ENCODE measurements around the gene ZMYM3. TPM values are rescaled to one million over a fixed set of nuclear protein-coding genes. Genes with fewer than 3 reads are reported as not detected.

Gene ZMYM3
- total and polyA plus RNA-seq, 2 experiments from 2014 or later: 15.1 to 26.2 TPM

DNA sequence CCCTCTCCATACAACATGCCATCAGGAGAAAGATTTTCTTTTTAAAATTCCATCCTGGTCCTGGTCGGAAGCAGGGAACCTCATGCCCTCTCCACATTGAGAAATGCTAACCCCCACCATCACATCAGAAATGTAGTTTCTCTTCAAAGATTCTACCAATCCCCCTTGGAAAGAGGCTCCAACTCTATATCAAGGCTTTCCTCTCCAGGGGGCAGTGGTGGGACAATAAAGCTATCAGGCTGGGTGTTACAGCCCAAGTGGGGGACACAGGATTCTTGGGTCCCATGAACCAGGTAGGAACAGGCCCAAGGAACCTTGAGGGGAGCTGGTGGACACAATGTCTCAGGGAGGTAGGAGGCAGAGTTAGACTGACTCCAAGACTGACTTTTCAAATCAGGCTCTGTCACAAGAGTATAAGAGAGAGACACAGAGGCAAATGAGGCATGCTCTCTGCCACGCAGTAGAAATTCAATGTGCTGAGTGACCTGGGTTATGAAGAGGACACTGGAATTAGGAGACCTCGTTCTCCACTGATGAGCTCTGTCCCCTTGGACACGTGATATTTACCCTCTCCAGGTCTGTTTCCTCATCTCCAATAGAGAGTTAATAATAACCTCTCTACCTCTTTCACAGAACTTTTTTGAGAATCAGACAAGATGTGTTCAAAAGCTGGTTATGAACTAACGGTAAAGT lies 26.4 kb downstream of the ZMYM3 start:
- Histone ChIP-seq H3K79me2 (no peaks in the 10 kb centered on the region), H3K4me3 (no peak overlapping the region), H3K27me3 (no peaks in the 10 kb centered on the region), H3K9me2 (replicated peaks; ENCODE audit: insufficient read depth) (no peaks in the 10 kb centered on the region), H3K9me3 (ENCODE audit: low read depth) (no peaks in the 10 kb centered on the region), H3K27ac (peak overlapping the region; percentile 64), H3K4me2 (no peak overlapping the region), H3K4me1 (ENCODE audit: insufficient read depth) (no peaks in the 10 kb centered on the region), H2AFZ (no peak overlapping the region), H3K36me3 (replicated peaks; ENCODE audit: insufficient read depth, low read depth) (no peaks in the 10 kb centered on the region), H4K20me1 (ENCODE audit: insufficient read depth, poor library complexity, severe bottlenecking) (no peaks in the 10 kb centered on the region)
- no peak for DNase-seq (ENCODE audit: low spot score)
- TF ChIP-seq EZH2 (IDR thresholded peaks at IDR 0.05; ENCODE audit: borderline replicate concordance) (no peak), EZH2phosphoT487 (IDR thresholded peaks at IDR 0.05; ENCODE audit: low read depth, severe bottlenecking, unreplicated experiment) (no peak)
- TF ChIP-seq, protein P1, sequence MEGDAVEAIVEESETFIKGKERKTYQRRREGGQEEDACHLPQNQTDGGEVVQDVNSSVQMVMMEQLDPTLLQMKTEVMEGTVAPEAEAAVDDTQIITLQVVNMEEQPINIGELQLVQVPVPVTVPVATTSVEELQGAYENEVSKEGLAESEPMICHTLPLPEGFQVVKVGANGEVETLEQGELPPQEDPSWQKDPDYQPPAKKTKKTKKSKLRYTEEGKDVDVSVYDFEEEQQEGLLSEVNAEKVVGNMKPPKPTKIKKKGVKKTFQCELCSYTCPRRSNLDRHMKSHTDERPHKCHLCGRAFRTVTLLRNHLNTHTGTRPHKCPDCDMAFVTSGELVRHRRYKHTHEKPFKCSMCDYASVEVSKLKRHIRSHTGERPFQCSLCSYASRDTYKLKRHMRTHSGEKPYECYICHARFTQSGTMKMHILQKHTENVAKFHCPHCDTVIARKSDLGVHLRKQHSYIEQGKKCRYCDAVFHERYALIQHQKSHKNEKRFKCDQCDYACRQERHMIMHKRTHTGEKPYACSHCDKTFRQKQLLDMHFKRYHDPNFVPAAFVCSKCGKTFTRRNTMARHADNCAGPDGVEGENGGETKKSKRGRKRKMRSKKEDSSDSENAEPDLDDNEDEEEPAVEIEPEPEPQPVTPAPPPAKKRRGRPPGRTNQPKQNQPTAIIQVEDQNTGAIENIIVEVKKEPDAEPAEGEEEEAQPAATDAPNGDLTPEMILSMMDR (IDR thresholded peaks at IDR 0.05; ENCODE audit: poor library complexity): no peak
- WGBS (ENCODE audit: low lambda C conversion rate, missing lambda C conversion rate): 65% methylated on average over 5 of the region's 5 CpGs

DNA sequence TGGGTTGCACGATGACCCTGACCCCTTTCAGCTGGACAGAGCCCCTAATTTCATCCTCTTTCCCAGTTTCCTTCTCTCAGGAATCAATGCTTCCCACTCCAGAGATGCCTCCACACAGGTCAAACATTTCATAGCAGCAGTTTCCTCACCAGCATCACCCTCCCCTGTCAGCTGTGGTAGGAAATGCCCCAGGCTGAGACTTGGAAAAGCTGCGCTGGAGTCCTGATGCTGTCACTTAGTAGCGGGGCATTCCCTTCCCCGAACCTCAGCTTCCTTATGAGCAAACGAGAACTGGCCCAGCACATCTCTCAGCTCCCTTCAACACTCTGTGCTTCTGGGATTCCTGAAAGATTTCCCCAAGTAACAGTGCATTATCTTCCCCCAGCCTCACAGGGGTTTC lies 28.3 kb downstream of the ZMYM3 start:
- H3K27ac ChIP-seq: peak overlapping the region; percentile 76
- no peak for DNase-seq (ENCODE audit: low spot score)
- WGBS (ENCODE audit: low lambda C conversion rate, missing lambda C conversion rate): 69% methylated on average over 5 of the region's 5 CpGs

DNA sequence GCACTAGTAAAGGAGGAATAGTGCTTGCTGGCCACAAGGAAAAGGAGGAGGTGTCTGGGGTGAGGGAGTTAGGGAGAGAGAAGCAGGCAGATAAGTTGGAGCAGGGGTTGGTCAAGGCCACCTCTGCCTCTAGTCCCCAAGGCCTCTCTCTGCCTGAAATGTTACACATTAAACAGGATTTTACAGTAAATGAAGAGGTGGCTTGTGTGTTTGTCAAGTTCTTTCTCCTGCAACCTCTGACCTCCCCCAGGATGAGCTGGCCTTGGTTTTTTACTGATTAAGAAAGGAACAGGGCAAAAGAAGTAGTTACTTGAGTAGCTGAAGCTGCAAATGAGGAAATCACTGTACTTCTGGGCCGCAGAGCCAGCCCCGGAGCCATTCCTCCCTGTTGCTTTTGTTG lies 28.9 kb downstream of the ZMYM3 start:
- Histone ChIP-seq H2AFZ (no peak overlapping the region), H3K4me2 (no peak overlapping the region), H4K20me1 (ENCODE audit: insufficient read depth, poor library complexity, severe bottlenecking) (no peaks in the 10 kb centered on the region), H3K79me2 (no peaks in the 10 kb centered on the region), H3K36me3 (replicated peaks; ENCODE audit: insufficient read depth, low read depth) (no peaks in the 10 kb centered on the region), H3K9me3 (ENCODE audit: low read depth) (no peaks in the 10 kb centered on the region), H3K4me1 (ENCODE audit: insufficient read depth) (no peaks in the 10 kb centered on the region), H3K4me3 (no peak overlapping the region), H3K27ac (peak overlapping the region; percentile 76), H3K9me2 (replicated peaks; ENCODE audit: insufficient read depth) (no peaks in the 10 kb centered on the region), H3K27me3 (no peaks in the 10 kb centered on the region)
- no peak for DNase-seq (ENCODE audit: low spot score)
- no peak for TF ChIP-seq EZH2phosphoT487 (IDR thresholded peaks at IDR 0.05; ENCODE audit: low read depth, severe bottlenecking, unreplicated experiment)
- TF ChIP-seq EZH2 (IDR thresholded peaks at IDR 0.05; ENCODE audit: borderline replicate concordance): no peak
- TF ChIP-seq, protein P1 (IDR thresholded peaks at IDR 0.05; ENCODE audit: poor library complexity): no peak
- WGBS (ENCODE audit: low lambda C conversion rate, missing lambda C conversion rate): 54% methylated on average over 2 of the region's 2 CpGs

More for the DNA sequence above, 28.3 kb downstream of the ZMYM3 start:
- Histone ChIP-seq H2AFZ (no peak overlapping the region), H3K27me3 (no peaks in the 10 kb centered on the region), H3K4me3 (no peak overlapping the region), H3K4me1 (ENCODE audit: insufficient read depth) (no peaks in the 10 kb centered on the region), H3K9me2 (replicated peaks; ENCODE audit: insufficient read depth) (no peaks in the 10 kb centered on the region), H3K79me2 (no peaks in the 10 kb centered on the region), H3K36me3 (replicated peaks; ENCODE audit: insufficient read depth, low read depth) (no peaks in the 10 kb centered on the region), H4K20me1 (ENCODE audit: insufficient read depth, poor library complexity, severe bottlenecking) (no peaks in the 10 kb centered on the region), H3K9me3 (ENCODE audit: low read depth) (no peaks in the 10 kb centered on the region), H3K4me2 (no peak overlapping the region)
- TF ChIP-seq EZH2 (IDR thresholded peaks at IDR 0.05; ENCODE audit: borderline replicate concordance) (no peak), EZH2phosphoT487 (IDR thresholded peaks at IDR 0.05; ENCODE audit: low read depth, severe bottlenecking, unreplicated experiment) (no peak)
- TF ChIP-seq, protein P1 (IDR thresholded peaks at IDR 0.05; ENCODE audit: poor library complexity): no peak

Data from hepatocyte (in vitro differentiated cells).